T-cell (primary cell): ENCODE measurements around the gene FCHSD2. TPM values are rescaled to one million over a fixed set of nuclear protein-coding genes. Genes with fewer than 3 reads are reported as not detected.

Source experiments
- ATAC-seq, 4 experiments: fragments of 200-7000 bp in 3 of 4; fragments of 150-1000 bp in 1 of 4; cut with Tn5 transposase; replicated peaks in 1 of 4; 1 replicate in 3 of 4; 2 replicates in 1 of 4; pipeline ENCODE4 v1.10.0; 2021; ENCODE audit warnings: moderate library complexity in 3 of 4, mild to moderate bottlenecking in 2 of 4, moderate number of reproducible peaks in 1 of 4
- CTCF ChIA-PET, 2 donors: fragments of 300-600 bp; sonication (Branson Sonifier 250); formaldehyde crosslinking; loops; one replicate each; lab custom pipeline; 2022; ENCODE audit warnings: antibody characterized with exemption in 2 of 2; lab: Charles Lee
- POLR2A ChIA-PET, 2 donors: fragments of 300-600 bp; sonication (Branson Sonifier 250); formaldehyde crosslinking; loops; one replicate each; lab custom pipeline; 2022; ENCODE audit warnings: antibody characterized with exemption in 2 of 2; lab: Charles Lee
- DNase-seq, 35 experiments: peaks; one replicate each; pipeline versions ENCODE4 v3.0.0 to v3.0.0-alpha.2; 2013 to 2023
- H3K27ac ChIP-seq: one replicate; pipeline ENCODE4 v1.5.1; 2013; ENCODE audit warnings: low read length
- H3K27me3 ChIP-seq, 2 experiments: replicated peaks in 1 of 2; 1 replicate in 1 of 2; 2 replicates in 1 of 2; pipeline versions ENCODE4 v1.6.1 to v1.7.0; 2013; ENCODE audit warnings: low read length in 1 of 2, mixed read lengths in 1 of 2; ENCODE audit not compliant: control insufficient read depth in 2 of 2, insufficient read depth in 2 of 2; ENCODE audit errors: extremely low read depth in 1 of 2
- H3K36me3 ChIP-seq, 2 donors: 1 replicate in 1 of 2; 2 replicates in 1 of 2; pipeline versions ENCODE4 v1.6.1 to v1.7.0; 2013; ENCODE audit warnings: low read length in 1 of 2; ENCODE audit not compliant: control insufficient read depth in 2 of 2, insufficient read depth in 1 of 2; ENCODE audit errors: extremely low read depth in 1 of 2
- H3K4me1 ChIP-seq, 2 experiments: 1 replicate in 1 of 2; 2 replicates in 1 of 2; pipeline versions ENCODE4 v1.6.1 to v1.7.0; 2013; ENCODE audit warnings: low read length in 2 of 2, mixed read lengths in 1 of 2; ENCODE audit not compliant: insufficient read depth in 2 of 2, control insufficient read depth in 1 of 2; ENCODE audit errors: extremely low read depth in 1 of 2
- H3K4me3 ChIP-seq, 2 donors: 1 replicate in 1 of 2; 2 replicates in 1 of 2; pipeline versions ENCODE4 v1.5.1 to v1.7.0; 2013; ENCODE audit warnings: mild to moderate bottlenecking in 2 of 2, low read length in 1 of 2, moderate library complexity in 1 of 2; ENCODE audit not compliant: control insufficient read depth in 1 of 2; ENCODE audit errors: extremely low read depth in 1 of 2
- H3K9me3 ChIP-seq: 2 replicates; pipeline ENCODE4 v1.7.0; 2013
- H3K27ac Mint-ChIP-seq, 2 donors: one replicate each; pipeline ENCODE4 v1.8.0; 2020 to 2021; ENCODE audit warnings: mild to moderate bottlenecking in 2 of 2, mixed read lengths in 2 of 2
- H3K27me3 Mint-ChIP-seq, 2 donors: one replicate each; pipeline ENCODE4 v1.8.0; 2021 to 2022; ENCODE audit warnings: mixed read lengths in 2 of 2
- H3K36me3 Mint-ChIP-seq: one replicate; pipeline ENCODE4 v1.8.0; 2021; ENCODE audit warnings: mixed read lengths
- H3K4me1 Mint-ChIP-seq, 3 donors: one replicate each; pipeline ENCODE4 v1.8.0; 2020 to 2022; ENCODE audit warnings: mixed read lengths in 3 of 3, mild to moderate bottlenecking in 1 of 3
- H3K4me3 Mint-ChIP-seq, 3 donors: one replicate each; pipeline ENCODE4 v1.8.0; 2020 to 2022; ENCODE audit warnings: mild to moderate bottlenecking in 3 of 3, mixed read lengths in 3 of 3, moderate library complexity in 3 of 3
- H3K9me3 Mint-ChIP-seq, 3 donors: one replicate each; pipeline ENCODE4 v1.8.0; 2020 to 2022; ENCODE audit warnings: mixed read lengths in 3 of 3
- WGBS: methylation state at CpG from one replicate; pipeline ENCODE4 v1.1.5; 2013; ENCODE audit warnings: missing lambda C conversion rate; ENCODE audit not compliant: insufficient coverage; 5-methylcytosine and 5-hydroxymethylcytosine counted together
- total RNA-seq, 35 experiments: library from RNA in 6 of 35; stranded (reverse) in 6 of 35; fragments of 120-200 nt in 1 of 35; gene quantifications; one replicate each; pipeline versions ENCODE4 v1.2.1 to v1.2.4 and lab custom pipeline; 2013 to 2026

The FCHSD2 gene
- total RNA-seq, 5 donors from 2014 or later (not counting 1 experiment from before 2014, with no cell fraction given): 37.0 to 53.8 (median 46.3) TPM

- ATAC-seq: no peak
- H3K27me3 ChIP-seq: no peaks in the 10 kb centered on the region
- H3K4me1 ChIP-seq: peaks cover 4 to 6% of the 10 kb centered on the region in 2 experiments
- Mint-ChIP-seq H3K27me3 (no peaks in the 10 kb centered on the region), H3K4me3 (no peak overlapping the region), H3K36me3 (peaks cover 68% of the 10 kb centered on the region), H3K4me1 (peaks cover 6 to 16% (median 16%) of the 10 kb centered on the region in 3 donors), H3K27ac (no peak overlapping the region), H3K9me3 (peaks cover 22 to 65% (median 31%) of the 10 kb centered on the region in 3 donors)
- 100% methylated on average over 3 of the region's 5 CpGs for WGBS
- H3K27ac ChIP-seq: no peak overlapping the region
- H3K4me3 ChIP-seq: no peak overlapping the region
- H3K36me3 ChIP-seq: peaks cover 0 to 5% of the 10 kb centered on the region in 2 donors
- peaks cover 10% of the 10 kb centered on the region for H3K9me3 ChIP-seq
- DNase-seq: no peak
- POLR2A ChIA-PET: no interaction called here
- CTCF ChIA-PET: no interaction called here
Observed at GRCh38 chr11:73024639-73025038, 117.5 kb downstream of the FCHSD2 start.

- no peak overlapping the region for H3K27ac Mint-ChIP-seq
- no peak for ATAC-seq
- CTCF ChIA-PET: no interaction called here
Observed at GRCh38 chr11:73019996-73020395, 122.1 kb downstream of the FCHSD2 start.

GRCh38 chr11:73019449-73019848 lies 122.7 kb downstream of the FCHSD2 start:
- Histone ChIP-seq H3K4me1 (no peaks in the 10 kb centered on the region), H3K27ac (no peak overlapping the region), H3K27me3 (no peaks in the 10 kb centered on the region), H3K9me3 (peaks cover 9% of the 10 kb centered on the region), H3K4me3 (no peak overlapping the region), H3K36me3 (no peaks in the 10 kb centered on the region)
- Mint-ChIP-seq H3K36me3 (peaks cover 33% of the 10 kb centered on the region), H3K27me3 (no peaks in the 10 kb centered on the region), H3K4me3 (no peak overlapping the region), H3K4me1 (peaks cover 2 to 22% (median 9%) of the 10 kb centered on the region in 3 donors), H3K9me3 (peaks cover 8 to 24% (median 13%) of the 10 kb centered on the region in 3 donors), H3K27ac (no peak overlapping the region)
- ATAC-seq (no peak), DNase-seq (no peak)
- ChIA-PET POLR2A (no interaction called here), CTCF (no interaction called here)

More at GRCh38 chr11:73019996-73020395, 122.1 kb downstream of the FCHSD2 start:
- Mint-ChIP-seq H3K4me3 (no peak overlapping the region), H3K4me1 (peaks cover 2 to 22% (median 9%) of the 10 kb centered on the region in 3 donors), H3K9me3 (peaks cover 13 to 29% (median 18%) of the 10 kb centered on the region in 3 donors), H3K27me3 (no peaks in the 10 kb centered on the region), H3K36me3 (peaks cover 37% of the 10 kb centered on the region)
- Histone ChIP-seq H3K36me3 (no peaks in the 10 kb centered on the region), H3K27ac (no peak overlapping the region), H3K4me1 (no peaks in the 10 kb centered on the region), H3K27me3 (no peaks in the 10 kb centered on the region), H3K9me3 (peaks cover 9% of the 10 kb centered on the region), H3K4me3 (no peak overlapping the region)
- no CpG with 5 or more reads among the region's 1 CpG for WGBS
- POLR2A ChIA-PET: interaction anchor here in 1 of 2 donors (0.7 kb wide), 1 partner anchor 57 kb away, joined by 9 read pairs; no protein-coding TSS in a partner anchor
- DNase-seq: no peak

DNA sequence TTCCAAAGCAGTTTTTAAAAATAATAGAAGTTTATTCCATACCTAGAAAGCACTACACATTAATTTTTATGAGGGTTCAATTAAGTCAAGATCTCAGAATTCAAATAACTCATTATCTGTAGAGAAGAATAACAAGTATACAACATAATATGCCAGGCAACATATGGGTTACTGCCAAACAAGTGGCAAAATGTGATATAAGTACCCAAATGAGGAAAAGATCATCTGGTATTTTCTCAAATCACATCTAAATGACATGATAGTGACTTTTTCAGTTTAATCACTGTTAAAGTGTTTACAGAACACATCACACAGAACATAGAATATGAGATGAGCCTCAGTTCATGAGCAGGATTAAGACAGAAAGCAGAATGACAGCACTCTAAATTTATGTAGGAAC lies 123.3 kb downstream of the FCHSD2 start:
- no peaks in the 10 kb centered on the region for H3K27me3 ChIP-seq
- Mint-ChIP-seq H3K36me3 (peaks cover 30% of the 10 kb centered on the region), H3K9me3 (peaks cover 2 to 18% (median 8%) of the 10 kb centered on the region in 3 donors), H3K4me1 (peaks cover 2 to 22% (median 9%) of the 10 kb centered on the region in 3 donors), H3K27ac (no peak overlapping the region), H3K27me3 (no peaks in the 10 kb centered on the region), H3K4me3 (no peak overlapping the region)
- H3K4me3 ChIP-seq: no peak overlapping the region
- CTCF ChIA-PET: no interaction called here
- ATAC-seq (no peak), DNase-seq (no peak)
- peaks cover 4% of the 10 kb centered on the region for H3K9me3 ChIP-seq
- no peaks in the 10 kb centered on the region for H3K4me1 ChIP-seq
- no peaks in the 10 kb centered on the region for H3K36me3 ChIP-seq
- H3K27ac ChIP-seq: no peak overlapping the region
- POLR2A ChIA-PET: no interaction called here

- no peak for DNase-seq
- POLR2A ChIA-PET: no interaction called here
- WGBS: 97% methylated on average over 4 of the region's 8 CpGs
- H3K4me1 ChIP-seq: no peaks in the 10 kb centered on the region
- CTCF ChIA-PET: interaction anchor here in 1 of 2 donors (0.5 kb wide), 1 partner anchor 1412 kb away, joined by 8 read pairs; no protein-coding TSS in a partner anchor
- Mint-ChIP-seq H3K4me3 (no peak overlapping the region), H3K36me3 (peaks cover 27% of the 10 kb centered on the region), H3K9me3 (peaks cover 0 to 9% (median 4%) of the 10 kb centered on the region in 3 donors), H3K27ac (no peak overlapping the region), H3K27me3 (no peaks in the 10 kb centered on the region), H3K4me1 (peaks cover 2 to 31% (median 9%) of the 10 kb centered on the region in 3 donors)
- H3K9me3 ChIP-seq: no peaks in the 10 kb centered on the region
- ATAC-seq: no peak
- no peak overlapping the region for H3K4me3 ChIP-seq
- no peak overlapping the region for H3K27ac ChIP-seq
- no peaks in the 10 kb centered on the region for H3K36me3 ChIP-seq
- no peaks in the 10 kb centered on the region for H3K27me3 ChIP-seq
Observed at GRCh38 chr11:73017024-73017751, 124.9 kb downstream of the FCHSD2 start.

GRCh38 chr11:73013021-73013420 lies 129.1 kb downstream of the FCHSD2 start:
- peaks cover 0 to 9% of the 10 kb centered on the region in 2 donors for H3K36me3 ChIP-seq
- no peaks in the 10 kb centered on the region for H3K27me3 Mint-ChIP-seq
- ChIA-PET POLR2A (no interaction called here), CTCF (no interaction called here)
- no peak overlapping the region for H3K4me3 Mint-ChIP-seq
- WGBS: no CpG with 5 or more reads among the region's 1 CpG
- H3K9me3 Mint-ChIP-seq: peaks cover 11 to 15% (median 13%) of the 10 kb centered on the region in 3 donors
- H3K4me3 ChIP-seq: no peak overlapping the region
- H3K4me1 ChIP-seq: no peaks in the 10 kb centered on the region
- no peak for DNase-seq
- H3K36me3 Mint-ChIP-seq: peaks cover 49% of the 10 kb centered on the region
- no peak overlapping the region for H3K27ac Mint-ChIP-seq
- H3K9me3 ChIP-seq: peaks cover 3% of the 10 kb centered on the region
- H3K4me1 Mint-ChIP-seq: peaks cover 2 to 17% (median 6%) of the 10 kb centered on the region in 3 donors
- no peak overlapping the region for H3K27ac ChIP-seq
- no peak for ATAC-seq
- H3K27me3 ChIP-seq: no peaks in the 10 kb centered on the region
